HEK293 (cell line): ENCODE results near the gene LPIN3.

Experiments
- CTCF ChIA-PET: fragments of 350-600 bp; formaldehyde crosslinking; extraction: SDS; loops from one replicate; lab custom pipeline; 2021; ENCODE audit warnings: antibody characterized with exemption; lab: Yijun Ruan, JAX
- POLR2A ChIA-PET: fragments of 300-600 bp; formaldehyde crosslinking; extraction: SDS; loops from one replicate; lab custom pipeline; 2020; ENCODE audit warnings: antibody characterized with exemption, inconsistent platforms; lab: Yijun Ruan, JAX
- H3K27ac ChIP-seq: fragments of 200-500 bp; sonication (Bioruptor generic); 2 replicates; pipeline ENCODE4 v1.5.1; 2014; ENCODE audit warnings: low read depth, low read length, control low read depth, inconsistent platforms; ENCODE audit errors: extremely low read depth
- H3K36me3 ChIP-seq, 2 experiments: fragments of 200-500 bp in 1 of 2; sonication (Bioruptor generic) in 1 of 2; 1 replicate in 1 of 2; 2 replicates in 1 of 2; pipeline ENCODE4 v1.5.1; 2014 to 2017; ENCODE audit warnings: inconsistent platforms in 2 of 2, low read length in 2 of 2; ENCODE audit not compliant: control insufficient read depth in 2 of 2, insufficient read depth in 1 of 2
- H3K4me1 ChIP-seq: fragments of 200-500 bp; sonication (Bioruptor generic); 2 replicates; pipeline ENCODE4 v1.5.1; 2014; ENCODE audit warnings: mild to moderate bottlenecking, low read length, inconsistent platforms; ENCODE audit not compliant: control insufficient read depth, insufficient read depth
- H3K4me3 ChIP-seq: 2 replicates; pipeline ENCODE4 v1.5.1; 2011; ENCODE audit warnings: low read depth, mild to moderate bottlenecking, control low read depth, low read length, moderate library complexity
- H3K9me3 ChIP-seq: fragments of 200-500 bp; sonication (Bioruptor generic); 2 replicates; pipeline ENCODE4 v1.5.1; 2014; ENCODE audit warnings: low read depth, low read length, inconsistent platforms; ENCODE audit not compliant: control insufficient read depth, insufficient read depth
- EGR2 ChIP-seq: fragments of 450-650 bp; formaldehyde crosslinking; IDR thresholded peaks from 2 replicates; pipeline ENCODE4 v1.5.1; 2016; ENCODE audit warnings: low read depth, missing biosample characterization, missing genetic modification characterization
- GLIS1 ChIP-seq: fragments of 450-650 bp; formaldehyde crosslinking; IDR thresholded peaks from 2 replicates; pipeline ENCODE4 v1.5.1; 2016; ENCODE audit warnings: missing biosample characterization, missing genetic modification characterization
- GLIS2 ChIP-seq: fragments of 450-650 bp; formaldehyde crosslinking; IDR thresholded peaks from 2 replicates; pipeline ENCODE4 v1.5.1; 2016; ENCODE audit warnings: missing biosample characterization, missing genetic modification characterization
- KLF1 ChIP-seq: fragments of 450-650 bp; formaldehyde crosslinking; IDR thresholded peaks from 2 replicates; pipeline ENCODE4 v1.5.1; 2016; ENCODE audit warnings: missing biosample characterization, missing genetic modification characterization
- KLF10 ChIP-seq: fragments of 450-650 bp; IDR thresholded peaks from 2 replicates; pipeline ENCODE4 v1.5.1; 2018; ENCODE audit warnings: missing biosample characterization, mild to moderate bottlenecking, missing genetic modification characterization
- KLF16 ChIP-seq: fragments of 450-650 bp; formaldehyde crosslinking; IDR thresholded peaks from 2 replicates; pipeline ENCODE4 v1.5.1; 2017; ENCODE audit warnings: missing biosample characterization, missing genetic modification characterization
- KLF9 ChIP-seq: fragments of 450-650 bp; formaldehyde crosslinking; IDR thresholded peaks from 2 replicates; pipeline ENCODE4 v1.5.1; 2016; ENCODE audit warnings: missing biosample characterization, missing genetic modification characterization, low read depth
- OSR2 ChIP-seq: fragments of 450-650 bp; formaldehyde crosslinking; IDR thresholded peaks from 2 replicates; pipeline ENCODE4 v1.5.1; 2016; ENCODE audit warnings: missing biosample characterization, missing genetic modification characterization
- SP3 ChIP-seq: fragments of 450-650 bp; formaldehyde crosslinking; IDR thresholded peaks from 2 replicates; pipeline ENCODE4 v1.5.1; 2016; ENCODE audit warnings: missing biosample characterization, missing genetic modification characterization
- ZFHX2 ChIP-seq: fragments of 450-650 bp; formaldehyde crosslinking; conservative IDR thresholded peaks from 2 replicates; pipeline ENCODE4 v1.5.1; 2016; ENCODE audit warnings: missing biosample characterization, missing genetic modification characterization
- ZFP3 ChIP-seq: fragments of 450-650 bp; formaldehyde crosslinking; IDR thresholded peaks from 2 replicates; pipeline ENCODE4 v1.5.1; 2016; ENCODE audit warnings: low read depth, missing biosample characterization, missing genetic modification characterization
- ZNF202 ChIP-seq: fragments of 450-650 bp; formaldehyde crosslinking; IDR thresholded peaks from 2 replicates; pipeline ENCODE4 v1.5.1; 2016; ENCODE audit warnings: missing biosample characterization, missing genetic modification characterization, borderline replicate concordance
- ZNF248 ChIP-seq: fragments of 450-650 bp; formaldehyde crosslinking; IDR thresholded peaks from 2 replicates; pipeline ENCODE4 v1.5.1; 2017; ENCODE audit warnings: missing biosample characterization, missing genetic modification characterization
- ZNF433 ChIP-seq: fragments of 450-650 bp; formaldehyde crosslinking; IDR thresholded peaks from 2 replicates; pipeline ENCODE4 v1.5.1; 2016; ENCODE audit warnings: missing biosample characterization, missing genetic modification characterization, low read depth
- ZNF510 ChIP-seq: fragments of 450-650 bp; formaldehyde crosslinking; IDR thresholded peaks from 2 replicates; pipeline ENCODE4 v1.5.1; 2018; ENCODE audit warnings: mild to moderate bottlenecking, missing genetic modification characterization, missing biosample characterization; ENCODE audit not compliant: insufficient replicate concordance
- ZNF544 ChIP-seq: fragments of 450-650 bp; formaldehyde crosslinking; IDR thresholded peaks from 2 replicates; pipeline ENCODE4 v1.5.0; 2017; ENCODE audit warnings: missing biosample characterization, missing genetic modification characterization
- ZNF560 ChIP-seq: fragments of 450-650 bp; formaldehyde crosslinking; IDR thresholded peaks from 2 replicates; pipeline ENCODE4 v1.5.1; 2017; ENCODE audit warnings: missing biosample characterization, missing genetic modification characterization, borderline replicate concordance
- ZNF561 ChIP-seq: fragments of 450-650 bp; IDR thresholded peaks from 2 replicates; pipeline ENCODE4 v1.5.1; 2018; ENCODE audit warnings: missing biosample characterization, missing genetic modification characterization, borderline replicate concordance
- ZNF600 ChIP-seq: fragments of 450-650 bp; formaldehyde crosslinking; IDR thresholded peaks from 2 replicates; pipeline ENCODE4 v1.5.1; 2016; ENCODE audit warnings: missing biosample characterization, missing genetic modification characterization
- ZNF629 ChIP-seq: fragments of 450-650 bp; formaldehyde crosslinking; IDR thresholded peaks from 2 replicates; pipeline ENCODE4 v1.5.1; 2017; ENCODE audit warnings: missing biosample characterization, missing genetic modification characterization
- ZNF654 ChIP-seq: fragments of 450-650 bp; formaldehyde crosslinking; IDR thresholded peaks from 2 replicates; pipeline ENCODE4 v1.5.1; 2016; ENCODE audit warnings: low read depth, missing biosample characterization, missing genetic modification characterization
- ZNF664 ChIP-seq: fragments of 450-650 bp; formaldehyde crosslinking; IDR thresholded peaks from 2 replicates; pipeline ENCODE4 v1.5.1; 2016; ENCODE audit warnings: missing biosample characterization, missing genetic modification characterization
- ZNF843 ChIP-seq: fragments of 450-650 bp; formaldehyde crosslinking; IDR thresholded peaks from 2 replicates; pipeline ENCODE4 v1.5.1; 2016; ENCODE audit warnings: missing biosample characterization, missing genetic modification characterization
- ZSCAN23 ChIP-seq: fragments of 450-650 bp; formaldehyde crosslinking; IDR thresholded peaks from 2 replicates; pipeline ENCODE4 v1.5.1; 2016; ENCODE audit warnings: missing biosample characterization, missing genetic modification characterization
- ZXDB ChIP-seq: fragments of 450-650 bp; formaldehyde crosslinking; IDR thresholded peaks from 2 replicates; pipeline ENCODE4 v1.5.1; 2016; ENCODE audit warnings: missing biosample characterization, missing genetic modification characterization
- TF ChIP-seq, protein P1 (sequence below): fragments of 450-650 bp; formaldehyde crosslinking; IDR thresholded peaks from 2 replicates; pipeline ENCODE4 v1.5.1; 2016; ENCODE audit warnings: missing biosample characterization, missing genetic modification characterization
- TF ChIP-seq, protein P2 (sequence below): fragments of 450-650 bp; formaldehyde crosslinking; IDR thresholded peaks from 2 replicates; pipeline ENCODE4 v1.5.1; 2016; ENCODE audit warnings: missing biosample characterization, missing genetic modification characterization
- TF ChIP-seq, protein P3 (sequence below): sonication (generic); formaldehyde crosslinking; IDR thresholded peaks from 2 replicates; pipeline ENCODE4 v1.8.1; 2022; ENCODE audit warnings: mild to moderate bottlenecking, moderate library complexity, missing genetic modification reagents

The LPIN3 gene

DNA sequence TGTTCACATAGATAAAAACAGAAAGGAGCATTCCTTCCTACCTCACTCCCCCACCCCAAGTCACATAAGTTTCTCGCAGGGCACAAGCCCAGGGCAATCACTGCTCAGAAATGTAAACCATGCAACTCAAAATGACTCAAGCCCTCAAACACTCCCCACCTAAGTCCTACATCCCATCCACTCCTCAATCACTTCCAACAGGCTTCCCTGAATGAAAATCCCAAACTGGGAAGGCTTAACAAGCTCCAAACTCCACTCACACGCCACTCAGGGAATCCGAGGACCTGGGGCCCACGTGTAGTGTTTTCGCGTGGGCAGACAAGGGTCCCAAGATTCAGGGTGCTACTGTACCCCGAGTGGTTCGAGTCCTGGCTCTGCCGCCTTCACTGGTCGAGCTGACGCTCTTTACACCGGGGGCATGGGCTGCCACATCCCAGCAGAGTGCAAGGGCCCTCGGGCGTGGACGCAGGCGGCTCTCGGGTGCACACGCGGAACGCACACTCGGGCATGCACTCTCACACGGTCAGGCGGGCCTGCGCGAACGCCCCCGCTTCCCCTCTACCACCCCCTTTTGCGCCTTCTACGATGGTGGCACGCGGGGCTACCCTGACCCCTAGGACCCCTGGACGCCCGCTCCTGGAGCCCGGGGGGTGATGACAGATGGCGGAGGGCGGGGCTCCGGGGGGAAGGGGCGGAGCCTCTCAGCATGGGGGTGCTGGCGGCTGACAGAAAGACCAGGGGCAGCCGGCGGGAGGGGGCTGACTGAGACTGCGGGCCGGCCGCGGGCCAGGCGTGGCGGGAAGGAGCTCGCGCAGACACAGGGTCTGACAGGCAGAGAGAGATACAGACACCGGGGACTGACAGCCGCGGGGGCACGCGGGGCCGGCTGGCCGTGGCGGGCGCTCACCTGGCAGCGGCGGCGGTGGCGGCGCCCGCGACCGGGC lies 23.7 kb upstream of the LPIN3 start (continued):
- TF ChIP-seq, protein P1, sequence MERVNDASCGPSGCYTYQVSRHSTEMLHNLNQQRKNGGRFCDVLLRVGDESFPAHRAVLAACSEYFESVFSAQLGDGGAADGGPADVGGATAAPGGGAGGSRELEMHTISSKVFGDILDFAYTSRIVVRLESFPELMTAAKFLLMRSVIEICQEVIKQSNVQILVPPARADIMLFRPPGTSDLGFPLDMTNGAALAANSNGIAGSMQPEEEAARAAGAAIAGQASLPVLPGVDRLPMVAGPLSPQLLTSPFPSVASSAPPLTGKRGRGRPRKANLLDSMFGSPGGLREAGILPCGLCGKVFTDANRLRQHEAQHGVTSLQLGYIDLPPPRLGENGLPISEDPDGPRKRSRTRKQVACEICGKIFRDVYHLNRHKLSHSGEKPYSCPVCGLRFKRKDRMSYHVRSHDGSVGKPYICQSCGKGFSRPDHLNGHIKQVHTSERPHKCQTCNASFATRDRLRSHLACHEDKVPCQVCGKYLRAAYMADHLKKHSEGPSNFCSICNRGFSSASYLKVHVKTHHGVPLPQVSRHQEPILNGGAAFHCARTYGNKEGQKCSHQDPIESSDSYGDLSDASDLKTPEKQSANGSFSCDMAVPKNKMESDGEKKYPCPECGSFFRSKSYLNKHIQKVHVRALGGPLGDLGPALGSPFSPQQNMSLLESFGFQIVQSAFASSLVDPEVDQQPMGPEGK = peak; percentile 80
- TF ChIP-seq ZNF202 (tag by site-specific recombination) (no peak), ZSCAN23 (tag by site-specific recombination) (no peak), OSR2 (peak; percentile 18; the same call in 1 of the 2 replicates), KLF1 (tag by site-specific recombination) (peak; percentile 76), ZNF664 (no peak), ZNF843 (tag by site-specific recombination) (no peak), ZNF560 (tag by site-specific recombination) (no peak), ZNF510 (tag by site-specific recombination) (no peak), ZNF544 (tag by site-specific recombination) (no peak), ZNF629 (tag by site-specific recombination) (peak; percentile 35; the same call in 1 of the 2 replicates)

DNA sequence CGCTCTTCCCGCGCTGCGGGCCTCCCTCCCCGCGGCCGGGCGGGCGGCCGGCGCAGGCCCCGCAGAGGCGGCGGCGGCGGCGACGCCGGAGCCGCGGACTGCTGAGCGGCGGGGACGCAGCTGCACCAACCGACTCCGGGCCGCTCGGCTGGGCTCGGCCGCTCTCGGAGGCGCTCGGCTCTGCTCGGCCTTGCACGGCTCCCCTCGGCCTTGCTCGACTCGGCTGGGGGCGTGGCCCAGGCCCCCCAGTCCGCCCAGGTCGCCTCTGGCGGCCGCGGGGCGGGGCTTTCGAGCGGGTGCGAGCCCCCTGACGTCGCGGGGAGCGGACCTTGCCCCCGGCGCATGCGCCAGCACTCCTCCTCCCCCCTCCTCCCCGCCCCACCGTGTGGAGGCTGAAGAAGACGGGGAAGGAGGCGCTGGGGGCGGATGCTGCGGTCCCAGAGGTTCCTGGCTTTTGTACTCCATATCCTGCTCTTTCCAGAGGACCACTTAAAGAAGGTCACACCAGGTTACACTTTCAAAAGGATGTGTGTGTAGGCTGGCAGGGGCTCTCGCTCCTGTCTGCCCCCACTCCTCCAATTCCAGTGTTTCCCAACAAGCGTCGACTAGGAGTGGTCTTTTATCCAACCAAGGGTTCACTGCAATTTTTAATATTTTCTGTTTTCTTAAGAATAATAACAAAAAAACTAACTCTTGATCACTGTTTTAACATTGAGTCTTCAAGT lies 22.9 kb upstream of the LPIN3 start, which contains the start of gene ZHX3:
Gene ZHX3 (minus strand): TSS at position 186 of the 725 bp plus-strand sequence. CDS start 112,815 bp downstream, outside the sequence.
- ChIA-PET CTCF (no interaction called here), POLR2A (interaction anchor here (0.9 to 1.6 kb wide), 2 partner anchors 12 to 23 kb away, joined by 6 to 7 read pairs; partner anchors contain the start of gene LPIN3)
- Histone ChIP-seq H3K27ac (peak within 1 kb of the TSS; percentile 65; the same call in 1 of the 2 replicates), H3K4me1 (peaks cover 8% of the 10 kb centered on the region), H3K9me3 (no peaks in the 10 kb centered on the region), H3K4me3 (peak within 1 kb of the TSS; percentile 87), H3K36me3 (peaks cover 0 to under 1% of the 10 kb centered on the region in 2 experiments; a peak in 1 of 3 replicates)
- peak; percentile 87 for TF ChIP-seq GLIS2 (tag by site-specific recombination)
- TF ChIP-seq ZNF433 (tag by site-specific recombination) = no peak
- TF ChIP-seq ZNF654 = no peak
- TF ChIP-seq, protein P2, sequence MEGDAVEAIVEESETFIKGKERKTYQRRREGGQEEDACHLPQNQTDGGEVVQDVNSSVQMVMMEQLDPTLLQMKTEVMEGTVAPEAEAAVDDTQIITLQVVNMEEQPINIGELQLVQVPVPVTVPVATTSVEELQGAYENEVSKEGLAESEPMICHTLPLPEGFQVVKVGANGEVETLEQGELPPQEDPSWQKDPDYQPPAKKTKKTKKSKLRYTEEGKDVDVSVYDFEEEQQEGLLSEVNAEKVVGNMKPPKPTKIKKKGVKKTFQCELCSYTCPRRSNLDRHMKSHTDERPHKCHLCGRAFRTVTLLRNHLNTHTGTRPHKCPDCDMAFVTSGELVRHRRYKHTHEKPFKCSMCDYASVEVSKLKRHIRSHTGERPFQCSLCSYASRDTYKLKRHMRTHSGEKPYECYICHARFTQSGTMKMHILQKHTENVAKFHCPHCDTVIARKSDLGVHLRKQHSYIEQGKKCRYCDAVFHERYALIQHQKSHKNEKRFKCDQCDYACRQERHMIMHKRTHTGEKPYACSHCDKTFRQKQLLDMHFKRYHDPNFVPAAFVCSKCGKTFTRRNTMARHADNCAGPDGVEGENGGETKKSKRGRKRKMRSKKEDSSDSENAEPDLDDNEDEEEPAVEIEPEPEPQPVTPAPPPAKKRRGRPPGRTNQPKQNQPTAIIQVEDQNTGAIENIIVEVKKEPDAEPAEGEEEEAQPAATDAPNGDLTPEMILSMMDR (tag by site-specific recombination) = no peak
- TF ChIP-seq ZNF248 (tag by site-specific recombination) = no peak
- TF ChIP-seq ZXDB = 0 out of 2 replicates have a peak, but pooled peaks have one; percentile 35
- TF ChIP-seq ZFP3 (tag by site-specific recombination) = no peak
- TF ChIP-seq ZFHX2 = peak; percentile 65
- TF ChIP-seq ZNF600 (tag by site-specific recombination) = peak; percentile 64; the same call in 1 of the 2 replicates
- TF ChIP-seq KLF9 (tag by site-specific recombination) = peak; percentile 65
- TF ChIP-seq, protein P1 = peak; percentile 77
- TF ChIP-seq EGR2 (tag by site-specific recombination) = peak; percentile 71; the same call in 1 of the 2 replicates
- peak; percentile 27; the same call in 1 of the 2 replicates for TF ChIP-seq GLIS1 (tag by site-specific recombination)
- TF ChIP-seq, protein P3, sequence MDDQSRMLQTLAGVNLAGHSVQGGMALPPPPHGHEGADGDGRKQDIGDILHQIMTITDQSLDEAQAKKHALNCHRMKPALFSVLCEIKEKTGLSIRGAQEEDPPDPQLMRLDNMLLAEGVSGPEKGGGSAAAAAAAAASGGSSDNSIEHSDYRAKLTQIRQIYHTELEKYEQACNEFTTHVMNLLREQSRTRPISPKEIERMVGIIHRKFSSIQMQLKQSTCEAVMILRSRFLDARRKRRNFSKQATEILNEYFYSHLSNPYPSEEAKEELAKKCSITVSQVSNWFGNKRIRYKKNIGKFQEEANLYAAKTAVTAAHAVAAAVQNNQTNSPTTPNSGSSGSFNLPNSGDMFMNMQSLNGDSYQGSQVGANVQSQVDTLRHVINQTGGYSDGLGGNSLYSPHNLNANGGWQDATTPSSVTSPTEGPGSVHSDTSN (CRISPR knock-in tag) = peak; percentile 36; the same call in 1 of the 2 replicates
- TF ChIP-seq KLF16 (tag by site-specific recombination) = 0 out of 2 replicates have a peak, but pooled peaks have one; percentile 21
- peak; percentile 48 for TF ChIP-seq SP3 (tag by site-specific recombination)
- TF ChIP-seq KLF10 (tag by site-specific recombination) = peak; percentile 76; the same call in 1 of the 2 replicates
- TF ChIP-seq ZNF561 (tag by site-specific recombination) = peak; percentile 47; the same call in 1 of the 2 replicates
